Kasumi-1 (cell line): Measurements from ENCODE around the gene XXYLT1.

Experiments
- DNase-seq, 2 experiments: peaks; one replicate each; lab custom pipeline; 2025; lab: John Stamatoyannopoulos, UW

Gene XXYLT1

DNA sequence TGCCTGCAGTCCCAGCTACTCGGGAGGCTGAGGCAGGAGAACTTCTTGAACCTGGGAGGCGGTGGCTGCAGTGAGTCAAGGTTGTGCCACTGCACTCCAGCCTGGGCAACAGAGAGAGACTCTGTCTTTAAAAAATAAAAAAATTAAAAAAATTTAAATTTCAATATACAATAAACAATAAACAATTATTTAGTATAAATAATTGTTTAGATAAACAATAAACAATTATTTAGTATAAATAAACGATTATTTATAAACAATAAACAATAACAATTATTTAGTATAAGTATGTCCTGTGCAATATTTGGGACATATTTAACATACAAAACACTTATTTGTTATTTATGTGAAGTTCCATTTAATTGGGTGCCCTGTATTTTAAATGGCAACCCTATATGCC is 119.6 kb downstream of the XXYLT1 start:
- DNase-seq: no peak

DNA sequence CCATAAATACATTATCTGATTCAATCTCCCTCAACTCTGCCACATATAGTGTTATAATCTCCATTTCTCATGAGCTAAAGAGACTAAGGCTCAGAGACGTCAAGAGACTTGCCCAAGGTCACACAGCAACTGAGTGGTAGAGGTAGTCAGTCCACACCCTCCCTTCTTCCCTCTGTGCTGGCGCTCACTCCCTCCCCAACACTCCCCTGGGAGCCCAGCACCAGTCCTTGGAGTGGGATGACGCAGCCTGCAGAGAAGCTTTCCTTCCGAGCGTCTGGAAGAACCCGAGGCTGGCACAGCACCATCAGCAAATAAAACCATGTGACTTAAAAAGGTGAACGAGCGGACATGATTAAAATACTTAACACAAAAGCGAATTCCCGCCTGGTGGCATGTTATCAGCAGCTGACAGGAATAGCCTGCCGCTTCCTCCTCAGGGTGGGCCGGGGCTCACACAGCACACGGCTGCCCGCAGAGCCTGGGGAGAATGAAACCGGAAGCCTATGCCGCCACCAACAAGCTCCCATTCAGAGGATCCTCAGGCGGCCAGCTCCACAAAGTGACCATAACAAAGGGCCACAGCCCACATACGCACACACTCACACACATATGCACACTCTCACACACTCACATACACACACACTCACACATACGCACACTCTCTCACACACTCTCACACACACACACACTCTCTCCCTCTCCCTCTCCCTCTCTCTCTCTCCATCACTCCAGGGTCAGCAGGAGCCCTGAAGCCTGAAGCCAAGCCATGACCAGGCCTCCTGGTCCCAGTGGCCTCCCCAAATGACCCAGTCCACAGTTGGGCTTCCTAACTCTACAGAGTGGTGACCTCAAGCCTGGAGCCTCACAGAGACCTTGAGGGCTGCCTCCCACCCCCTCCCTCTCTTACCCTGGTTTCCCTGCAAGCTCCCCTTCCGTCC is 120.5 kb downstream of the XXYLT1 start:
- peak; percentile 82 to 83 for DNase-seq

DNA sequence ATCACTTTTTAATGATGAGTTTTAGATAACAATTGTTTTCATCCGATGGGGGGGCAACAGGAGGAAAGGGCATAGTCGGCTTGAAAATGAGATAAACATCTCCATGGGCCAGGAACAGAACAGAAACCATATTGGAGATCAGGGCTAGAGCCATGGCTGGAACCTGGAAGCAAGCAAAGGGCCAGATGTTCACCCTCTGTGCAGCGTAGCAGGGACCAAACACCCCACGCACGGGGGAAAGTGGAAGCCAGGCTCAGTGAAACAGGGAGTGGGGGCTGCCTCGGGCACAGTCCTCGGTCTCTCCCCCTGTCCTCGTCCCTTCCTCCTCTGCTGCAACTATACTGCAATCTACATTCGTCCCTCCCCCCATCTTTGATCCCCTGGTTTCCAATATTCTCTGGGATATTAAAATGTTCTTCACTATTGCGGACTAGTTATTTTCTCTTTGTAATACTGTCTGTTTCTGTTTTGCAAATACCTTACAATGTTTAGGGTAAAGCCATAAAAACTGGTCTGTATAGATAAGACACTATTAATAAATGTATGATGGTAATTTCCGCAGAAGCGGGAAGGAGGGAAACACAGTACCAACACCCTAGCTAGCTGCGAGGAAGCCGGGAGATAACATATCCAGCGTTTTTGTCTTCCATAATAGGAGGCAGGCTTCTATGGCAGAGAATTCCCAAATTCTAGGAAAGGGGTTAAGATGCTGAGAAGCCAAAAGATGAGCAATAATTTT is 121.5 kb downstream of the XXYLT1 start:
- DNase-seq: no peak

DNA sequence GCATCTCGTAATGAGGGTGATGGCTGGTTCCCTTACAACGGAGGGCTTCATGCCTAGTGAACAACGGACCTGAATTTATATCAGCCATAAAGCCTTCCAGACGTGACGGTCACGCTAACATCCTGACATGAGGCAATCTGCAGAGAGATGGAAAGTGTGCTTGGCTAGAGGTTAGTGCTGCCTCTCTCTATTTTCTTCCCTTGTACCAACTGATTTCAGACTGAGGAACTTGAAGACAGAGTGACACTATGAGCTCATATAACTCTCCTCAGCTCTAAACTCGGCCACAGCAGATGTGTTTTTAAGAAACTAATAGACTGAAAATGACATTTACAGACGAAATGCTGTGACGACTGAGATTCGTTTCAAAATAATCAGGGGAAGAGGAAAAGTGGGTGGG is 122.4 kb downstream of the XXYLT1 start:
- no peak for DNase-seq

DNA sequence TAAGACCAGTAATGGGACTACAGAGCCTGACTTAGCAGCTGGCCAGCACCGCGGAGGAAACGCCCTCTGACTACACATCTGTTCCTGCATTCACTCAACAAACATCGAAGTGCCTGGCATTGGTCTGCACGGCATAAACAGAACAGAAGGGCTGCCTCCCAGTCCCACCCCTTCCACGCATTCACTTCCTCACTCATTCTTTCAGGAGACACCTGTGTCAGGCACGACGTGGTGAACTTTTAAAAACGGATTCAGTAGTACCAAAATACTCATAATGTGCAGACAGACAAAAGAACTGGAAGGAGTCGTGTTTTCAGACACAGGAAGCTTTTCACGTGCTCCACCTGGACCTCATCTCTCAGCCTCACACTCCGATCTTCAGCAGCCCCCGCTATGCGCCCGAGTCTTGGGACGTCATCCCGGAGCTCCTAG is 123.3 kb downstream of the XXYLT1 start:
- DNase-seq: no peak

DNA sequence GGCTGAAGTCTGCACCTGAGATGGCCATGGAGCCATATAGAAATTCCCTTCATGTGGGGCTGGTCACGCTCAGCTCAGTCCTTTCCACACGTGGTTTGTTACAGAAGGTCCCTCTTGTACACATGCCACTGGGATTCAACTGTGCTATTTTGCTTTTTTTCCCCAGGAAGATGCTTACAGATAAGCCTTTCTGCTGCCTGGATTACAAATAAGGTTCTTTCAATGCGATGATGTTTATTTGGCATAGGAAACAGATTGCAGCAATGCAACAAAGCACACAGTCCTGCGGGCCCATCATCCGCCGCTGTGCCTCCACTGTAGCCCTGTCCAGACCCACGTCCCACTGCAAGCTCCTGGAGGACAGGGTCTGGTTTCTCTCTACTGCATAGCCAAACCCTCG is 124.8 kb downstream of the XXYLT1 start:
- DNase-seq: no peak

DNA sequence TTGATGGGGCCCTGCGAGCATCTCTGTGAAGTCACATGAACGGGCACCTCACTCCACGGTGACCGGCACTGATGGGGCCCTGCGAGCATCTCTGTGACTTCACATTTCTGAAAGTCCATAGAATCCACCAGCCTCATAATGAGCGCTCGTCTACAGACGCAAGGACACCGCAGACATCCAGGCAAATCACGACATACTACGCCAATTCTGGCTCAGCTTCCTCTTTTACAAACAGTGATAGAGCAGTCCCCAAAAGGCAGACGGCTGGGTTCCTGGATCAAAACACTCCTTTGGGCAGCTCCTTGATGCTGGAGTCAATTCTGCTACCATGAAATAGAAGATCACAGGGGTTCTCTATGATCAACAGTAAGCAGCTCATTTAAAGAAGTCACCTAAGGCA is 125.4 kb downstream of the XXYLT1 start:
- DNase-seq: no peak

DNA sequence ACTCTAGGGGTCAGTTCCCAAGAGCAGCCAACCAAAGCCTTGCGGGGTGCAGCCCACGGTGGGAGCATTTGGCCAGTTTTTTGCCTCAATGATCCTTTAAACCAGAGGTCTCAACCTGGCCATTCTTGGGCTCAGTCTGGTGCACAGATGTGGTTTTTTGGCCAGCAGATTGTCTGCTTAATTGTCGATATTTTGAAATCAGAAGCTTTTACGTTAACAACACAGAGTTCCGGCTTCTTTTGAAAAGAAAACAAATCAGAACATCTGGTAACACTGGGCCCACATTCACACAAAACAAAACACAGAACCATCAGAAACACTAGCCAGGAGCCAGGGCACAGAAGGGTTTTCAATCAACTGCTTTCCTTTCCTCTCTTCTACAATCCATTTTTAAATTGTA is 127.7 kb downstream of the XXYLT1 start:
- no peak for DNase-seq

DNA sequence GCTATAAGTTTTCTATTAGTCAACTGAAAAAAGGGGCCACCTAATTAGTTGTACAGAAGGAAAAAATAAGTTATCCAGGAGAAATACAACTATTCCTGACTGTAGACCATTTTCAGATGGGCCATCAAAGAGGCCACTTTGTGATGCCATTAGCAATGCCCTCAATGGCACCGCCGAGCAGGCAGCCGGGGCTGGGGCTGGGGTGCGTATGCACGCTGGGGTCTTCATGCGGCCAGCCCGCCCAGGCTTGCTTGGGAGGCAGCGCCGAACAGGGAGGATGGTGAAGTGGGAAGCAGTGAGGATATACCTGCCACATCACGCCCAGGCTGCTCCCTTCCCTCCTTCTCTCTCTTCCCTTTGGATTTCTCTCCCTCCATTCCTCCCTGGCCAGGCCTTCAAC is 128.4 kb downstream of the XXYLT1 start:
- DNase-seq: no peak

DNA sequence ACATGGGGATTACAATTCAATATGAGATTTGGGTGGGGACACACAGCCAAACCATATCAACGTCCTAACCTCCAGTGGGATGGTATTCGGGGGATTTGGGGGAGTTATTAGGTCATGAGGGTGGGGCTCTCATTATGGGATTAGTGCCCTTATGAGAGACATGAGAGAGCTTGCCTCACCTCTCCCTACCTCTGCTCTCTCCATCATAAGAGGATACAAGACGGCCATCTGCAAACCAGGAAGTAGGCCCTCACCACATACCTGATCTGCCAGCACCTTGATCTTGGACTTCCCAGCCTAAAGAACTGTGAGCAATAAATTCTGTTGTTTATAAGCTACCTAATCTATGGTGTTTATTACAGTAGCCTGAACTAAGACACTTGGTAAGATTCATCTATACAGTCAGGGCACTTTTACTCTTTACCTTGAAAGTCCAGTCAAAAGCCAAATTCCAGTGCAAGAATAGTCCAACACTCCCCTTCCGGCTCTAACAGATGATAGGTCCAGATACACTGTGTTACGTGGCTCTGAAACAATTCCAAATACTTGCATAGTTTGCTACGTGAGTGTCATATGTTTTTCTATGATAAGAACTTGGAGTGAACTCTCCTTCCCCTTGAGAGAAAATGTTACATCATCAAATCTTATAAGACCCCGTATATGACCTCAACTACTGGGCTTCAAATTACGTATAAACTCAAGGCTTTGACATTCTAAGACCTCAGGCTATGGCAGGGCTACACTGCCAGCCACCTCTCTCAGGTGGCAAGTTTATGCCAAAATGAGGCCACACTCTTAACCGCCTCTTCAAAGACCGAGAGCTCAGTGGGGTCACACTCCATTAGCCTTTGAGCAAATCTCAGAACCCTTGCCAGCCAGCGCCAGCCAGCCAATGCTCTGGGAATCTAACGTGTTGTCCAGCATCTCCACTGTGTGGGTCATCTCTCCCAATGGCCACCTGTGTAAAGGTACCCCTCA is 129.9 kb downstream of the XXYLT1 start:
- no peak for DNase-seq

DNA sequence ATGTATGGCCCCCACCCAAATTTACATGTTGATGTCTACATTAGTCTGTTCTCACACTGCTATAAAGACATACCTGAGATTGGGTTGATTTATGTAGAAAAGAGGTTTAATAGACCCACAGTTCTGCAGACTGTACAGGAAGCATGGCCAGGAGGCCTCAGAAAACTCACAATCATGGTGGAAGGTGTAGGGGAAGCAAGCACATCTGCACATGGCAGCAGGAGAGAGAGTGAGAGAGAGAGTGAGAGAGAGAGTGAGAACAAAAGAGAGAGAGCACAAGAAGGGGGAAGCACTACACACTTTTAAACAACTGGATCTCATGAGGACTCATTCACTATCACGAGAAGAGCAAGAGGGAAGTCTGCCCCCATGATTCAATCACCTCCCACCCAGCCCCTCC is 130.5 kb downstream of the XXYLT1 start:
- no peak for DNase-seq

DNA sequence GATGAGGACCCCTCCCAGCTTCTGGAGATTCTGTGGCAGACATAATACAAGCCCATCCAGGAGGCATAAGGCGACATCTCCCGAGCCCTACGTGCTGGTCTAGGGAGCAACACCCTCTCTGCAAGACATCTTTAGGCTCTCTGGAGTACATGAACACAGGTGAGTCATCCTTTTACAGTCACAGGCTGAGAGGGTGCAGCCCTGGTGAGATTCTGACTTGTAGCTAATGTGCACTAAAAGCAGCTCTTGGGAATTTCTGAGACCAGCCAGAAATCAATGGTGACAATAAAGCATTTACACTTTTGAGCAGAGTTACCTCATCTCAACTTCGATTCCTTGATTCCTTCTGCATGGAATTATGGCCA is 131.1 kb downstream of the XXYLT1 start:
- DNase-seq: no peak

DNA sequence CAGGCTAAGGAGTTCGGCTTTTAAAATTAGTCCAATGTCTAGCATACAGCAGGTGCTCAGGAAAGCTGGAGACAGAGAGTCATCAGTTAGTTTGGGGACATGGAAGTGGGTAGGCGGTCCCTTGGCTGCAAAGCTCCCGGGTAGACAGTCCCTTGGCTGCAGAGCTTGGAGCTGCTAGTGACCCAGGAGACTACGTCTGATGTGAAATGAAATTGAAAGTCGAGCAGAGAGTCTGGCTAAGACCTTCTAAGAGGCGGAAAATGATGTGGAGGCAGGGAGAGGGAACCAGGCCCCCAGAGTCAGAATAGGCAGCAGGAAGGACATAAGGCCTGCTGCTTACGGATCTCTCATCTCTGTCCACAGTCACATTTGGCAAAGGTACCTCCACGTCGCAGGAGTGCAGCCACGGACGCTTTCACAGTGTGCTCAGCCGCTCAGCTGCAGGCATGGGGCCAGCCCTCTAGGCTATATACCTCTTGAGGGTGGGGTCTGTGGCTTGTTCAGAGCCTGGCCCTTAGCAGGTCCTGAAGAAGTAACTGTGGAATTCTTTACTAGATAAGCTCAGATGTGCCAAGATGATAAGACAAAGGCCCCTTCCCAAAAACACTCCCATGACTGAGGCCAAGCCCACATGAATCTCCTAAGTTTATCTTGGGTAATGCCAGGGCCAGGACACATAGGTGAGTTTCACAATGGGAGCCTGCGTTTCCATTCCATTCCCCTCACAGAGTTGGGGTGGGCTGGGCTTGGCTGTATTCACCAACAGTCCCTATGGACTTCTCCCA is 131.7 kb downstream of the XXYLT1 start:
- DNase-seq: no peak

DNA sequence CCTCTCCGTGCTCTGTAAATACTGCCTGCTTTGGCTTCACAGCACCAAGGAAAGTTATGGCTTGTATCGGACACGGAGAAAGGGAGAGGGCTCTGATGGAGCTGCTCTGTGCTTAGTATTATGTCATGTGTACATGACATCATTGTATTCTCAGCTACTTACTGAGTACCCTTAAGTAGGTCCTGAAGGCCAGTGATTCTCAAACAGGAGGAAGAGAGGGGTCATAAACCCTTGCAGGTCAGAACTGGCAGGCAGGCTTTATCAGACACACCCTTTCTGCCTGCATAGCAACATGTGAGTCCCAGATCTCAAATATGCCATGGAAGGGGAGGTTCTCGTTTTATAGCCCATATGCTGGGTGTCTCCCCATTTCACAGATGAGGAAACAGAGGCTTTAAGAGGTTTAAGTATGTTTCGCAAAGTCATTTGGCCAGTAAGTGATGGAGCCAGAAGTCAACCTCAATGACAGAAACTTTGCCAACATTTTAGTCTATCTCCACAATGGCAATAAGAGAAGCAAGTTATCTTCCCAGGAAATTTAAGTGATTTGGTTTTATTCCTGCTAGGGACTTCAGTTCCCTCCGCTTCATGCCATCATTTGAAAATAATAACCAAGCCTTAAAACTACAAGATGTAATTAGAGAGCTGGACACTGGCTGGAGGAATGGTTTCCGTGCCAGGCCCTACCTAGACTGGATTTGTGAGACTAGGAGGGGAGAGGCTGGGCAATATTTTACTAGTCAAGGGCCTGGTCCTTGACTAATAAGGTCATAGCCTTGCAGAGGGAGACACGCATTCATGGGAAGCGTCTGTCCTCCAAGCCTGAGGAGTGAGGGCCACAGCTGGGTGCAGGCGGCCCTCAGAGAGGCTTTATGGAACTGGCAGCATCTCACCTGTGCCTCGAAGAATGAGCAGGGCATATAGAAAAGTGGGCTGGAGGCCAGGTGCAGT is 133.0 kb downstream of the XXYLT1 start:
- no peak for DNase-seq

DNA sequence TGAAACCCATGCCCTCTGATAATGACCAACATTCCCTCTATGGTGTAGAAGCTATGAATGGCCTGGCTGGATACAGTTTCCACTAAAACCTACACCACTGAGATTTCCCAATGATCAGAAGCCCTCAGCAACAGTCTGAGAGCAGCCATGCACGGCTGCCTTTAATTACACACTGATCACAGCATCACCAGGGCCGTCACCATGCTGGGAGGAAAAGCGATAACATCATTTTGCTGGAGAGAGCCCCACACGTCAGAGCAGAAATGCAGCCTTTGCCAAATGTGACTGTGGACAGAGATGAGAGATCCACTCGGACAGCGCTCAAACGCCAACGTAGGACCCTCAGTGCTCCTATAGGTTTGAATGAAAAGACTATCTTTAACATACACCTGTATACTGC is 135.0 kb downstream of the XXYLT1 start:
- DNase-seq: no peak

DNA sequence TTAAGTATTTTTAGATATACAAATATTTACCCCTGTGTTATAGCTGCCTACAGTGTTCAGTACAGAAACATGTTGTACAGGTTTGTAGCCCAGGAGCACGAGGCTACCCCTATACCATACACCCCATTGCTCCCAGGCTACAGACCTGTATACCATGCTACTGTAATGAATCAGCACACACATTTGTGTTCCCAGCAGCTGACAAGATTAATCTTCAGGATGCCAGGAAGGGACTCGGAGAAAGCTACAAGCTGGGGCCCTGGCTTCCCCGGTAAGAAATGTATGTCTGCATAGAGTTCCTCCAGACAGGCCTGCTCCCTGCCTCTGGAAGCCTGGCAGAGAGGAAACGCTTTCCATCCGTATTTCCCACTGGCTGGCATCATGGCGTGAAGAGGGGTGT is 136.5 kb downstream of the XXYLT1 start:
- no peak for DNase-seq

DNA sequence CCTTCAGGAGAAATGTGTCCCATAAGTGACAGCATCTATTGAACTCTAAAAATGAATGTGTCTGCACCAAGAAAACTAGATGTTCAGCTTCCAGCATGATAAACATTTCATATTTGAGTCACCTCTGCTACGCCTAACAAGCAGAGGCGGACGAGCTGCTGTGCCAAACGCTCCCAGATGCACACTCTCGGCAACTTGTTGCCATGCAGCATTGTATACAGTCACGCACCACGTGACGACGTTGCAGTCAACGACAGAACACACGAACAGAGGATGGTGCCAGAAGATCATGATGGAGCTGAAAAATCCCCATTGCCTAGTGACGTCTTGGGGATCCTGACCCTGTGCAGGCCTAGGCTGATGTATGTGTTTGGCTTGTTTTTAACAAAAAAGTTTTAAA is 137.5 kb downstream of the XXYLT1 start:
- no peak for DNase-seq

DNA sequence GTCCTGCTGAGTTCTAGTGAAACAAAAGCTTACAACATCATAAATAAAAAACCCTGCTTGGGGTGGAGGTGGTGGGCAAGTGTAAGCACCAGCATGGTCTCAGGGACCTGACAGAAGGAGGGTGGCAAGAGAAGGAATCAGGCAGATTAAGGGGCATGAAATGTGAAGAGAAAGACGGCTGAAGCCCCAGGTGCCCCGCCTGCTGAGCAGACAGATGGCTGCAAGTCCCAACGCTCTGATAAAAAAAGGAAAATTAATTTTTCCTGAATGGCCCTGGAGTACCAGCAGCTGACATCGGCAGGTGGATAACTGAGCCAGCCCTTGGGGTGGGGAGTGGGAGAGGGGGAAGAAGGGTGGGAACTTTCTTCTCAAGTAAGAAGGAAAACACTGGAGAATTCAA is 137.9 kb downstream of the XXYLT1 start:
- DNase-seq: no peak

DNA sequence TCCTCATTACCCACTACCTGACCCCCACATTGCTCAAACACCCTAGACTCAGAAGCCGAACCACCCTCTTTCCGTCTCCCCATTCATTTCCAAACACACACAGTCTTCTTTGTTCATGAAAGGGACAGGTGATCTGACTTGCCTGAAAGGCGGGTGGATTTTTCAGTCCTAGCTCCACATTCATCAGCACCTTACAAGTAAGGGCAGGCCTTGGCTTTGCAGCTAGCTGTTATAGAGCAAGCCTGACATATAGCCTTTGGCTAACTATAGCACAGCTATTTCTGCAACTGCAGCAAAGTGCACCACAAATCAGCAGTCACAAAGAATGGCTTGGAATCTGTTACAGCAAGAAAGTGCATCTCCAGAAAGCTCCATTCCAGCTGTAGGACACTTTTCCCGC is 139.8 kb downstream of the XXYLT1 start:
- DNase-seq: no peak
